Measurements from ENCODE around the gene BCL2L14. TPM values are rescaled to one million over a fixed set of nuclear protein-coding genes. Genes with fewer than 3 reads are reported as not detected.

BCL2L14 gene
- total RNA-seq, 1 experiment from 2014 or later, result not detected

GRCh38 chr12:12025799-12026386 is 44.8 kb upstream of the BCL2L14 start:
- ATAC-seq, result no peak; the same call in 1 of the 2 replicates
- H3K36me3 ChIP-seq (ENCODE audit: low read depth, low read length), result no peaks in the 10 kb centered on the region
- no peaks in the 10 kb centered on the region for H3F3A ChIP-seq (ENCODE audit: low read length, unreplicated experiment)
- intact Hi-C loops (cut with micrococcal nuclease), result no loop called here
- H4K20me1 ChIP-seq (ENCODE audit: low read length), result no peaks in the 10 kb centered on the region
- no peak overlapping the region for H3K27ac ChIP-seq (ENCODE audit: low read length)
- H3K9me3 ChIP-seq (ENCODE audit: low read length), result no peaks in the 10 kb centered on the region
- DNase-seq, result no peak
- H2AFZ ChIP-seq (ENCODE audit: low read length), result no peak overlapping the region
- no peaks in the 10 kb centered on the region for H3K27me3 ChIP-seq (ENCODE audit: low read length)
- TF ChIP-seq EZH2phosphoT487 (IDR thresholded peaks at IDR 0.05; ENCODE audit: borderline replicate concordance, low read length), result no peak
- ChIA-PET CTCF (no interaction called here), POLR2A (ENCODE audit: unreplicated experiment) (no interaction called here)
- no peaks in the 10 kb centered on the region for H3K79me2 ChIP-seq (ENCODE audit: low read length)
- H3K4me1 ChIP-seq (ENCODE audit: insufficient read depth, low read length), result no peaks in the 10 kb centered on the region
- no peaks in the 10 kb centered on the region for H3K9me2 ChIP-seq (replicated peaks; ENCODE audit: low read length)
- no peak overlapping the region for H3K9ac ChIP-seq (ENCODE audit: low read length)
- H3K4me3 ChIP-seq (ENCODE audit: low read length), result no peak overlapping the region
- no peak overlapping the region for H3K4me2 ChIP-seq (ENCODE audit: low read length)
- BruUV-seq (replicated peaks), result no TSS peak

- Histone ChIP-seq H3K9ac (ENCODE audit: low read length) (no peak overlapping the region), H3K36me3 (ENCODE audit: low read depth, low read length) (no peaks in the 10 kb centered on the region), H3K4me2 (ENCODE audit: low read length) (no peak overlapping the region), H3K27me3 (ENCODE audit: low read length) (no peaks in the 10 kb centered on the region), H3K27ac (ENCODE audit: low read length) (no peak overlapping the region), H3K4me3 (ENCODE audit: low read length) (no peak overlapping the region), H3F3A (ENCODE audit: low read length, unreplicated experiment) (no peaks in the 10 kb centered on the region), H3K9me2 (replicated peaks; ENCODE audit: low read length) (no peaks in the 10 kb centered on the region), H2AFZ (ENCODE audit: low read length) (no peak overlapping the region), H3K4me1 (ENCODE audit: insufficient read depth, low read length) (peaks cover 10% of the 10 kb centered on the region), H4K20me1 (ENCODE audit: low read length) (no peaks in the 10 kb centered on the region), H3K79me2 (ENCODE audit: low read length) (no peaks in the 10 kb centered on the region), H3K9me3 (ENCODE audit: low read length) (no peaks in the 10 kb centered on the region)
- ATAC-seq (no peak), DNase-seq (no peak)
- intact Hi-C loops (cut with micrococcal nuclease), result no loop called here
- BruUV-seq (replicated peaks), result no TSS peak
- TF ChIP-seq EZH2phosphoT487 (IDR thresholded peaks at IDR 0.05; ENCODE audit: borderline replicate concordance, low read length), result no peak
- no peak for TF ChIP-seq EZH2 (IDR thresholded peaks at IDR 0.05; ENCODE audit: low read length, unreplicated experiment)
- TF ChIP-seq, protein P1, sequence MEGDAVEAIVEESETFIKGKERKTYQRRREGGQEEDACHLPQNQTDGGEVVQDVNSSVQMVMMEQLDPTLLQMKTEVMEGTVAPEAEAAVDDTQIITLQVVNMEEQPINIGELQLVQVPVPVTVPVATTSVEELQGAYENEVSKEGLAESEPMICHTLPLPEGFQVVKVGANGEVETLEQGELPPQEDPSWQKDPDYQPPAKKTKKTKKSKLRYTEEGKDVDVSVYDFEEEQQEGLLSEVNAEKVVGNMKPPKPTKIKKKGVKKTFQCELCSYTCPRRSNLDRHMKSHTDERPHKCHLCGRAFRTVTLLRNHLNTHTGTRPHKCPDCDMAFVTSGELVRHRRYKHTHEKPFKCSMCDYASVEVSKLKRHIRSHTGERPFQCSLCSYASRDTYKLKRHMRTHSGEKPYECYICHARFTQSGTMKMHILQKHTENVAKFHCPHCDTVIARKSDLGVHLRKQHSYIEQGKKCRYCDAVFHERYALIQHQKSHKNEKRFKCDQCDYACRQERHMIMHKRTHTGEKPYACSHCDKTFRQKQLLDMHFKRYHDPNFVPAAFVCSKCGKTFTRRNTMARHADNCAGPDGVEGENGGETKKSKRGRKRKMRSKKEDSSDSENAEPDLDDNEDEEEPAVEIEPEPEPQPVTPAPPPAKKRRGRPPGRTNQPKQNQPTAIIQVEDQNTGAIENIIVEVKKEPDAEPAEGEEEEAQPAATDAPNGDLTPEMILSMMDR (conservative IDR thresholded peaks at IDR 0.05; ENCODE audit: low read depth, low read length), result no peak
- POLR2A ChIA-PET (ENCODE audit: unreplicated experiment), result no interaction called here
- CTCF ChIA-PET, result no interaction called here
These were observed 41.9 kb upstream of the BCL2L14 start for GRCh38 chr12:12028668-12029402.

DNA sequence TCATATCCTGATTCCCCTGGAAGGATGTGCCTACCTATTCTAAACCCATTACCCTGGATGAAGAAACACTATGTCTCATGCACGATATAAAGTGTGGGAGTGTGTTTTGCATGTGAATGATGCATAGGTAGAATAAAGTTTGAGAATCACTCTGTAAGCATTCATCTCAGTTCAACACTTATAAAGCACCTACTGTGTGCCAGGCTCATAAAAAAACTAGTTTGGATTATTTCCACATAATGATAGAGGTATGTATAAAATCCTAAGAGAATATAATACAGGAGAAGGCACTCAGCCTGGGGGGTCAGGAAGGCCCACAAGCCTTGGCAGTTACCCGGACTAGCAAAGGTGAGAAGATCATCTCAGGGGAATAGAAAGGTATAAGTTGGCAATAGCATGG is 41.1 kb upstream of the BCL2L14 start:
- POLR2A ChIA-PET (ENCODE audit: unreplicated experiment), result no interaction called here
- H3K36me3 ChIP-seq (ENCODE audit: low read depth, low read length), result no peaks in the 10 kb centered on the region
- H2AFZ ChIP-seq (ENCODE audit: low read length), result no peak overlapping the region
- intact Hi-C loops (cut with micrococcal nuclease), result loop anchor here (5.0 kb wide), 1 partner anchor 232 kb away; no protein-coding TSS in a partner anchor
- H3K9me3 ChIP-seq (ENCODE audit: low read length), result no peaks in the 10 kb centered on the region
- CTCF ChIA-PET, result no interaction called here
- BruUV-seq (replicated peaks), result no TSS peak
- TF ChIP-seq EZH2phosphoT487 (IDR thresholded peaks at IDR 0.05; ENCODE audit: borderline replicate concordance, low read length), result no peak
- H3K27ac ChIP-seq (ENCODE audit: low read length), result no peak overlapping the region
- H3K4me3 ChIP-seq (ENCODE audit: low read length), result no peak overlapping the region
- H3K4me1 ChIP-seq (ENCODE audit: insufficient read depth, low read length), result peaks cover 10% of the 10 kb centered on the region
- ATAC-seq, result no peak
- no peaks in the 10 kb centered on the region for H4K20me1 ChIP-seq (ENCODE audit: low read length)
- H3F3A ChIP-seq (ENCODE audit: low read length, unreplicated experiment), result no peaks in the 10 kb centered on the region
- H3K4me2 ChIP-seq (ENCODE audit: low read length), result no peak overlapping the region
- H3K9ac ChIP-seq (ENCODE audit: low read length), result no peak overlapping the region
- H3K9me2 ChIP-seq (replicated peaks; ENCODE audit: low read length), result no peaks in the 10 kb centered on the region
- no peaks in the 10 kb centered on the region for H3K27me3 ChIP-seq (ENCODE audit: low read length)
- DNase-seq, result no peak
- no peaks in the 10 kb centered on the region for H3K79me2 ChIP-seq (ENCODE audit: low read length)
